Measurements from ENCODE around the gene TIMM21.

Gene TIMM21

GRCh38 chr18:74172697-74173433, 24.5 kb downstream of the TIMM21 start:
- TF ChIP-seq TAF1 (IDR thresholded peaks at IDR 0.05; ENCODE audit: borderline replicate concordance, low read depth, low read length), result no peak
- no peak for TF ChIP-seq POLR2A (IDR thresholded peaks at IDR 0.05; ENCODE audit: low read depth, low read length)
- TF ChIP-seq POLR2AphosphoS5 (IDR thresholded peaks at IDR 0.05; ENCODE audit: low read depth, low read length), result no peak
- DNase-seq (ENCODE audit: insufficient read length) (no peak), FAIRE-seq (no peak)

GRCh38 chr18:74173434-74173750, 25.1 kb downstream of the TIMM21 start:
- no peak for DNase-seq (ENCODE audit: insufficient read length)
- FAIRE-seq, result no peak
- TF ChIP-seq TAF1 (IDR thresholded peaks at IDR 0.05; ENCODE audit: borderline replicate concordance, low read depth, low read length) (no peak), POLR2A (IDR thresholded peaks at IDR 0.05; ENCODE audit: low read depth, low read length) (no peak), POLR2AphosphoS5 (IDR thresholded peaks at IDR 0.05; ENCODE audit: low read depth, low read length) (no peak)

GRCh38 chr18:74175658-74176057, 27.3 kb downstream of the TIMM21 start:
- no peak for TF ChIP-seq POLR2AphosphoS5 (IDR thresholded peaks at IDR 0.05; ENCODE audit: low read depth, low read length)
- no peak for TF ChIP-seq TAF1 (IDR thresholded peaks at IDR 0.05; ENCODE audit: borderline replicate concordance, low read depth, low read length)
- TF ChIP-seq POLR2A (IDR thresholded peaks at IDR 0.05; ENCODE audit: low read depth, low read length), result no peak
- FAIRE-seq, result no peak
- no peak for DNase-seq (ENCODE audit: insufficient read length)

GRCh38 chr18:74178884-74179283, 30.6 kb downstream of the TIMM21 start:
- DNase-seq (ENCODE audit: insufficient read length) (no peak), FAIRE-seq (no peak)
- TF ChIP-seq POLR2AphosphoS5 (IDR thresholded peaks at IDR 0.05; ENCODE audit: low read depth, low read length), result no peak
- TF ChIP-seq POLR2A (IDR thresholded peaks at IDR 0.05; ENCODE audit: low read depth, low read length), result no peak
- TF ChIP-seq TAF1 (IDR thresholded peaks at IDR 0.05; ENCODE audit: borderline replicate concordance, low read depth, low read length), result no peak

GRCh38 chr18:74179623-74180199, 31.4 kb downstream of the TIMM21 start:
- FAIRE-seq (no peak), DNase-seq (ENCODE audit: insufficient read length) (no peak)
- TF ChIP-seq POLR2AphosphoS5 (IDR thresholded peaks at IDR 0.05; ENCODE audit: low read depth, low read length) (no peak), TAF1 (IDR thresholded peaks at IDR 0.05; ENCODE audit: borderline replicate concordance, low read depth, low read length) (no peak), POLR2A (IDR thresholded peaks at IDR 0.05; ENCODE audit: low read depth, low read length) (no peak)

- no peak for FAIRE-seq
- no peak for DNase-seq (ENCODE audit: insufficient read length)
- TF ChIP-seq POLR2AphosphoS5 (IDR thresholded peaks at IDR 0.05; ENCODE audit: low read depth, low read length) (no peak), TAF1 (IDR thresholded peaks at IDR 0.05; ENCODE audit: borderline replicate concordance, low read depth, low read length) (no peak), POLR2A (IDR thresholded peaks at IDR 0.05; ENCODE audit: low read depth, low read length) (no peak)
Measured at GRCh38 chr18:74182335-74182734, 34.0 kb downstream of the TIMM21 start.

- DNase-seq (ENCODE audit: insufficient read length) (no peak), FAIRE-seq (no peak)
- no peak for TF ChIP-seq POLR2A (IDR thresholded peaks at IDR 0.05; ENCODE audit: low read depth, low read length)
- no peak for TF ChIP-seq TAF1 (IDR thresholded peaks at IDR 0.05; ENCODE audit: borderline replicate concordance, low read depth, low read length)
- TF ChIP-seq POLR2AphosphoS5 (IDR thresholded peaks at IDR 0.05; ENCODE audit: low read depth, low read length), result no peak
Measured at GRCh38 chr18:74183130-74183529, 34.8 kb downstream of the TIMM21 start.

GRCh38 chr18:74184875-74185274, 36.6 kb downstream of the TIMM21 start:
- no peak for FAIRE-seq

GRCh38 chr18:74185860-74186259, 37.5 kb downstream of the TIMM21 start:
- TF ChIP-seq POLR2AphosphoS5 (IDR thresholded peaks at IDR 0.05; ENCODE audit: low read depth, low read length) (no peak), POLR2A (IDR thresholded peaks at IDR 0.05; ENCODE audit: low read depth, low read length) (no peak), TAF1 (IDR thresholded peaks at IDR 0.05; ENCODE audit: borderline replicate concordance, low read depth, low read length) (no peak)
- DNase-seq (ENCODE audit: insufficient read length), result no peak
- no peak for FAIRE-seq

More at GRCh38 chr18:74184875-74185274, 36.6 kb downstream of the TIMM21 start:
- DNase-seq (ENCODE audit: insufficient read length), result no peak
- TF ChIP-seq POLR2AphosphoS5 (IDR thresholded peaks at IDR 0.05; ENCODE audit: low read depth, low read length) (no peak), TAF1 (IDR thresholded peaks at IDR 0.05; ENCODE audit: borderline replicate concordance, low read depth, low read length) (no peak), POLR2A (IDR thresholded peaks at IDR 0.05; ENCODE audit: low read depth, low read length) (no peak)

- TF ChIP-seq POLR2A (IDR thresholded peaks at IDR 0.05; ENCODE audit: low read depth, low read length) (no peak), POLR2AphosphoS5 (IDR thresholded peaks at IDR 0.05; ENCODE audit: low read depth, low read length) (no peak), TAF1 (IDR thresholded peaks at IDR 0.05; ENCODE audit: borderline replicate concordance, low read depth, low read length) (no peak)
- FAIRE-seq, result no peak
Measured at GRCh38 chr18:74186661-74187060, 38.3 kb downstream of the TIMM21 start.

GRCh38 chr18:74190086-74190485, 41.8 kb downstream of the TIMM21 start:
- DNase-seq (ENCODE audit: insufficient read length) (no peak), FAIRE-seq (no peak)
- TF ChIP-seq TAF1 (IDR thresholded peaks at IDR 0.05; ENCODE audit: borderline replicate concordance, low read depth, low read length) (no peak), POLR2AphosphoS5 (IDR thresholded peaks at IDR 0.05; ENCODE audit: low read depth, low read length) (no peak), POLR2A (IDR thresholded peaks at IDR 0.05; ENCODE audit: low read depth, low read length) (no peak)

More at GRCh38 chr18:74186661-74187060, 38.3 kb downstream of the TIMM21 start:
- DNase-seq (ENCODE audit: insufficient read length), result no peak

- no peak for TF ChIP-seq TAF1 (IDR thresholded peaks at IDR 0.05; ENCODE audit: borderline replicate concordance, low read depth, low read length)
- TF ChIP-seq POLR2AphosphoS5 (IDR thresholded peaks at IDR 0.05; ENCODE audit: low read depth, low read length), result no peak
- TF ChIP-seq POLR2A (IDR thresholded peaks at IDR 0.05; ENCODE audit: low read depth, low read length), result no peak
- no peak for FAIRE-seq
- no peak for DNase-seq (ENCODE audit: insufficient read length)
Measured at GRCh38 chr18:74191577-74191976, 43.3 kb downstream of the TIMM21 start.
